K562 (cell line): ENCODE data around the gene KATNB1. TPM values are rescaled to one million over a fixed set of nuclear protein-coding genes. Genes with fewer than 3 reads are reported as not detected.

ENCODE experiments used
- CREB1 ChIP-seq, 2 experiments: sonication (generic) in 1 of 2; formaldehyde crosslinking in 1 of 2; IDR thresholded peaks; 2 replicates each; pipeline versions ENCODE4 v1.6.1 to v1.8.0; 2012 to 2022; ENCODE audit warnings: inconsistent platforms in 1 of 2, mild to moderate bottlenecking in 1 of 2, missing genetic modification reagents in 1 of 2, moderate library complexity in 1 of 2
- CXXC5 ChIP-seq: fragments of 250-450 bp; sonication (Bioruptor Pico); IDR thresholded peaks from 2 replicates; pipeline ENCODE4 v1.8.0; 2022; ENCODE audit warnings: inconsistent platforms, mild to moderate bottlenecking, moderate library complexity
- DDX20 ChIP-seq: fragments of 450-650 bp; IDR thresholded peaks from 2 replicates; pipeline ENCODE4 v1.6.1; 2016; ENCODE audit warnings: missing genetic modification characterization, low read depth, mild to moderate bottlenecking, missing compliant biosample characterization, moderate library complexity
- FOXK1 ChIP-seq: sonication (generic); formaldehyde crosslinking; IDR thresholded peaks from 2 replicates; pipeline ENCODE4 v1.8.0; 2022; ENCODE audit warnings: missing genetic modification reagents, mild to moderate bottlenecking, borderline replicate concordance
- HSF4 ChIP-seq: fragments of 250-450 bp; sonication (Bioruptor Pico); IDR thresholded peaks from 2 replicates; pipeline ENCODE4 v2.1.2; 2022; ENCODE audit warnings: mild to moderate bottlenecking, moderate library complexity, borderline replicate concordance
- KHSRP ChIP-seq: fragments of 450-650 bp; IDR thresholded peaks from 2 replicates; pipeline ENCODE4 v1.6.1; 2017
- MECOM ChIP-seq: fragments of 250-450 bp; sonication (Bioruptor Pico); IDR thresholded peaks from 2 replicates; pipeline ENCODE4 v1.8.0; 2022; ENCODE audit warnings: inconsistent platforms
- NCOA2 ChIP-seq, 2 experiments: fragments of 450-650 bp; IDR thresholded peaks; 2 replicates each; pipeline ENCODE4 v1.6.1; 2018; ENCODE audit warnings: mild to moderate bottlenecking in 2 of 2, moderate library complexity in 1 of 2; ENCODE audit not compliant: partially characterized antibody in 2 of 2
- NRF1 ChIP-seq, 2 experiments: fragments of 450-650 bp; IDR thresholded peaks in 1 of 2; conservative IDR thresholded peaks in 1 of 2; 2 replicates each; pipeline ENCODE4 v1.6.1; 2014; ENCODE audit warnings: mild to moderate bottlenecking in 2 of 2
- PTTG1 ChIP-seq: fragments of 450-650 bp; IDR thresholded peaks from 2 replicates; pipeline ENCODE4 v1.6.1; 2016; ENCODE audit warnings: low read depth, mild to moderate bottlenecking, missing genetic modification characterization, missing compliant biosample characterization
- RBM25 ChIP-seq: fragments of 200-400 bp; formaldehyde crosslinking; IDR thresholded peaks from 2 replicates; pipeline ENCODE4 v1.6.1; 2018; ENCODE audit warnings: low read length, low read depth, moderate library complexity; ENCODE audit not compliant: severe bottlenecking
- ZBTB8A ChIP-seq: fragments of 450-650 bp; IDR thresholded peaks from 2 replicates; pipeline ENCODE4 v1.6.1; 2018; ENCODE audit warnings: mild to moderate bottlenecking, moderate library complexity; ENCODE audit not compliant: partially characterized antibody
- ZNF444 ChIP-seq: fragments of 250-450 bp; sonication (Bioruptor Pico); IDR thresholded peaks from 2 replicates; pipeline ENCODE4 v1.4.0; 2020; ENCODE audit warnings: mild to moderate bottlenecking, moderate library complexity
- ZNF551 ChIP-seq: fragments of 250-450 bp; sonication (Bioruptor Pico); IDR thresholded peaks from 2 replicates; pipeline ENCODE4 v1.5.0; 2021; ENCODE audit warnings: mild to moderate bottlenecking, moderate library complexity
- ZNF76 ChIP-seq: fragments of 250-450 bp; sonication (Bioruptor Pico); IDR thresholded peaks from 2 replicates; pipeline ENCODE4 v1.4.0; 2020; ENCODE audit warnings: mild to moderate bottlenecking, moderate library complexity, borderline replicate concordance
- ZNF77 ChIP-seq: fragments of 250-450 bp; sonication (Bioruptor Pico); IDR thresholded peaks from 2 replicates; pipeline ENCODE4 v1.5.0; 2020
- polyA plus RNA-seq, 8 experiments: library from polyadenylated mRNA; depleted of rRNA in 4 of 8; stranded (reverse) in 5 of 8; unstranded in 3 of 8; fragments of >200 nt; fragmentation: Nextera tagmentation in 2 of 8; fragmentation: Illumina TruSeq in 1 of 8; extraction: Ambion mirVana in 2 of 8; extraction: Trizol in 1 of 8; gene quantifications; 2 replicates each; pipeline versions ENCODE4 v1.2.1 to v1.2.3, GENCODE V29; 2011 to 2014; ENCODE audit warnings: inconsistent platforms in 1 of 8, missing spikeins in 1 of 8
- total RNA-seq, 7 experiments: library from RNA; depleted of rRNA in 6 of 7; stranded (reverse); fragments of >200 nt in 6 of 7; fragmentation: Illumina TruSeq in 2 of 7; extraction: Trizol in 2 of 7; gene quantifications; 2 replicates each; pipeline versions ENCODE4 v1.2.1 to v1.2.3, GENCODE V29; 2011 to 2021; ENCODE audit warnings: low replicate concordance in 1 of 7
- TF ChIP-seq, protein P1 (sequence below): fragments of 250-450 bp; sonication (Bioruptor Pico); IDR thresholded peaks from 2 replicates; pipeline ENCODE4 v1.5.0; 2021; ENCODE audit warnings: mild to moderate bottlenecking, moderate library complexity
- TF ChIP-seq, protein P2 (sequence below): sonication (generic); formaldehyde crosslinking; IDR thresholded peaks from 2 replicates; pipeline ENCODE4 v1.8.0; 2022; ENCODE audit warnings: mild to moderate bottlenecking, missing genetic modification reagents
- TF ChIP-seq, protein P3 (sequence below): fragments of 450-650 bp; IDR thresholded peaks from 2 replicates; pipeline ENCODE4 v1.6.1; 2016; ENCODE audit warnings: missing biosample characterization, missing genetic modification characterization
- TF ChIP-seq, protein P4 (sequence below): fragments of 250-450 bp; sonication (Bioruptor Pico); IDR thresholded peaks from 2 replicates; pipeline ENCODE4 v1.8.0; 2021; ENCODE audit warnings: borderline replicate concordance, mild to moderate bottlenecking, moderate library complexity; ENCODE audit not compliant: poor library complexity, severe bottlenecking

The KATNB1 gene
- total and polyA plus RNA-seq, 9 of the 15 experiments (the other 6 are each of a cell fraction or from before 2014, with no cell fraction given) = 1.2 to 52.6 (median 21.9) TPM

DNA sequence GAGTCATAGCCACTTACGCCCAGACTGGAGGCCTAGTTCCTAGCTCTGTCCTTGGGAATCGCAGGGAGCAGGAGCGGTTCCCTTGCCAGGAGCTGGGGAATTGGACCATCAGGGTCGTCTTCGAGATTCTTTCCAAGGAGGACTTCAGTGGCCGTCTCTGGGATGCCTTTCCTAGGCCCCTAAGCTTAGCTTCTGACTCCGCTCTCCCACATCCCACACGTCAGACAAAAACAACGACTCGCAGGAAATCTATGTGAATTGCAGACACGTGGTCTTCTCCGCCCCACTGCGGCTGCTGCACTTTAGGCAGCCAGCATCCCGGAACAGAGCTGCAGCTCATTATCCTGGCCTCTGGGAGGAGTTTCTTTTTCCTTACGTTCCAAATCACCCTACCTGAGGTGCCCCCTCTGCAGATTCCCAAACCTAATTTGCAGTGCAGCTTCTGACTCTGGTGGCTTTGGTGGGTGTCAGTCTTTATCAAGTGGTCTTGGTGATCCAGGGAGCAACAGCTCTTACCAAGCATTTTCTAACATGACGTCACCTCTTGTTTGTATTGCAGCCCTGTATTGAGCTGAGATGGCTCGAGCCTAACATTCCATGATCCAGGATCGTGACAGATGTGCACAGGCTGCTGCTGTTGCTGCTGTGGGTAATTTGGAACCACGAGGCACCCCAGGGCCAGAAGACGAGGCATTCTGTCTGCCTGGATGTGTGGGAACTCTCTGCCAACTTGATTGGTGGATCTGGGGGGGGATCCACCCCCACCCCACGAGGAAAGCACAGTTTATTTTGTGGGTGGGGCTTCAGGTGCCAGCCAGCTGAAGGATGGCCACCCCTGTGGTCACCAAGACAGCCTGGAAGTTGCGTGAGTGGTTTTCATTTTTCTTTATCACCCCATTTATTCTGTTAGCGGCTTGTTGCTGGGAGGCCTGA is 1.1 kb downstream of the KATNB1 start (continued):
- TF ChIP-seq, protein P1, sequence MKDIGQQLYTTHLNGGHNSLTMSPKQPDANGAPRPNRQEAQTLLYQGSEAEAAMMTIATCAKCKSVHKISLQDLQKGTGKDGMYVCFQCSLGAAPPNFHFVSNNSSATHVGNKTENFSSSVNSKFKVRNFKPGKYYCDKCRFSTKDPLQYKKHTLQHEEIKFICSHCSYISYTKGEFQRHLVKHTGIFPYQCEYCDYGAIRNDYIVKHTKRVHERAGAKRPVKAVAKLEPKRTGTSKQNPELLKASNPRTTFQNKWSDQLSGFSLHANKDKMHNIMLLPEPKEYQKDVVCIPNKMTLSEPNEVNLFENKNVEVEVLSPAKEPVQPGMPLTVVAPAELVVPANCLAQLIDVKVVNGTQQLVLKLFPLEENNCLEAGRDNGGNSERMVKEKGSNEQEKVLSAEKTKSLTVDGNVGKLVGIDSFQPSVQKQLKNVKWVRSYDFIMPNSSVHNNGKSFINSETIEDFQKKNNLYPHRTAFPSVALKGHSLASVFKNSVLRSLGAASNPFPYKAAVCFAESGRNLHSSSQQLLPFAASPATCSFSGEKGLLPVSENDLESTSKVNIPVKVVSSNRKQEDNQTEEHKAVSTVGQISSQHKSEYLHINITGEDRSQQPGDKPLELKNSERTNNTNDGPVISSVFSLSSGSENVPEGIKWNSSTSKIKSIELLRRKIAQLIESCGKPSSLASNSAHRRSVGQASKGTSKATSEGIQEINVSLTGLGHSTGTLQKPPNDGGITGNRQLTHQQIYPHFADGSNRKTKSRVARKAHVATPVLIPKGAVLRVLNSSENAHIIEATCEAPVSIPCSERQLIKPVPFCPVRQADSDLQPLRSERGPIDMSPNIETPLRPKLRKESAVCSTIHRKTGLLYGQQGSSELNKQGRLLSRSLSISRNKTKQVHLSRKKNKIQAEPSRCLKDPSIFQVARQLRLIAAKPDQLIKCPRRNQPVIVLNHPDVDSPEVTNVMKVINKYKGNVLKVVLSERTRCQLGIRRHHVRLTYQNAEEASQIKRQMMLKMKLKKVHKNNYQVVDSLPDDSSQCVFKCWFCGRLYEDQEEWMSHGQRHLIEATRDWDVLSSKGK = no peak
- TF ChIP-seq, protein P2, sequence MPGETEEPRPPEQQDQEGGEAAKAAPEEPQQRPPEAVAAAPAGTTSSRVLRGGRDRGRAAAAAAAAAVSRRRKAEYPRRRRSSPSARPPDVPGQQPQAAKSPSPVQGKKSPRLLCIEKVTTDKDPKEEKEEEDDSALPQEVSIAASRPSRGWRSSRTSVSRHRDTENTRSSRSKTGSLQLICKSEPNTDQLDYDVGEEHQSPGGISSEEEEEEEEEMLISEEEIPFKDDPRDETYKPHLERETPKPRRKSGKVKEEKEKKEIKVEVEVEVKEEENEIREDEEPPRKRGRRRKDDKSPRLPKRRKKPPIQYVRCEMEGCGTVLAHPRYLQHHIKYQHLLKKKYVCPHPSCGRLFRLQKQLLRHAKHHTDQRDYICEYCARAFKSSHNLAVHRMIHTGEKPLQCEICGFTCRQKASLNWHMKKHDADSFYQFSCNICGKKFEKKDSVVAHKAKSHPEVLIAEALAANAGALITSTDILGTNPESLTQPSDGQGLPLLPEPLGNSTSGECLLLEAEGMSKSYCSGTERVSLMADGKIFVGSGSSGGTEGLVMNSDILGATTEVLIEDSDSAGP = no peak
- TF ChIP-seq ZNF76 (CRISPR knock-in tag) (0 out of 2 replicates have a peak, but pooled peaks have one; percentile 8), PTTG1 (tag) (no peak), ZBTB8A (no peak), MECOM (no peak), ZNF444 (CRISPR knock-in tag) (no peak), FOXK1 (CRISPR knock-in tag) (no peak), NRF1 (conservative IDR thresholded peaks at IDR 0.05 in 1 of 2, IDR thresholded peaks at IDR 0.05 in 1 of 2) (0 out of 4 replicates have a peak, but pooled peaks of 1 of the 2 experiments have one; percentile 15), RBM25 (no peak), CXXC5 (CRISPR knock-in tag) (peak; percentile 33; the same call in 1 of the 2 replicates), HSF4 (CRISPR knock-in tag) (no peak), NCOA2 (IDR thresholded peaks at IDR 0.05; ENCODE audit: partially characterized antibody in 2 of 2) (no peak), CREB1 (IDR thresholded peaks at IDR 0.05) (peak; percentile 19; the same call in 1 of the 2 replicates), CREB1 (CRISPR knock-in tag; IDR thresholded peaks at IDR 0.05) (peak; percentile 42; the same call in 1 of the 2 replicates), ZNF551 (CRISPR knock-in tag) (no peak), KHSRP (no peak), ZNF77 (CRISPR knock-in tag) (no peak), DDX20 (tag) (no peak)
- TF ChIP-seq, protein P3, sequence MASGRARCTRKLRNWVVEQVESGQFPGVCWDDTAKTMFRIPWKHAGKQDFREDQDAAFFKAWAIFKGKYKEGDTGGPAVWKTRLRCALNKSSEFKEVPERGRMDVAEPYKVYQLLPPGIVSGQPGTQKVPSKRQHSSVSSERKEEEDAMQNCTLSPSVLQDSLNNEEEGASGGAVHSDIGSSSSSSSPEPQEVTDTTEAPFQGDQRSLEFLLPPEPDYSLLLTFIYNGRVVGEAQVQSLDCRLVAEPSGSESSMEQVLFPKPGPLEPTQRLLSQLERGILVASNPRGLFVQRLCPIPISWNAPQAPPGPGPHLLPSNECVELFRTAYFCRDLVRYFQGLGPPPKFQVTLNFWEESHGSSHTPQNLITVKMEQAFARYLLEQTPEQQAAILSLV (tag) = no peak
- TF ChIP-seq, protein P4, sequence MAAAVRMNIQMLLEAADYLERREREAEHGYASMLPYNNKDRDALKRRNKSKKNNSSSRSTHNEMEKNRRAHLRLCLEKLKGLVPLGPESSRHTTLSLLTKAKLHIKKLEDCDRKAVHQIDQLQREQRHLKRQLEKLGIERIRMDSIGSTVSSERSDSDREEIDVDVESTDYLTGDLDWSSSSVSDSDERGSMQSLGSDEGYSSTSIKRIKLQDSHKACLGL = peak; percentile 53
